A549 (cell line): Measurements from ENCODE around the gene PDGFC. TPM values are rescaled to one million over a fixed set of nuclear protein-coding genes. Genes with fewer than 3 reads are reported as not detected.

Experiments used
- ATAC-seq, 2 experiments: fragments of 200-7000 bp in 1 of 2; fragments of >200 bp in 1 of 2; cut with Nextera tagmentation in 1 of 2; cut with Tn5 transposase in 1 of 2; 3 replicates each; pipeline versions ENCODE4 v1.8.0 to v1.9.1; 2018 to 2020; ENCODE audit warnings: mild to moderate bottlenecking in 1 of 2, moderate library complexity in 1 of 2
- CTCF ChIA-PET: fragments of 300-600 bp; sonication (Branson Sonifier 250); formaldehyde crosslinking; extraction: SDS; loops from one replicate; lab custom pipeline; 2021; ENCODE audit warnings: antibody characterized with exemption, inconsistent platforms; lab: Yijun Ruan, JAX
- POLR2A ChIA-PET: fragments of 350-600 bp; formaldehyde crosslinking; extraction: SDS; loops from one replicate; lab custom pipeline; 2021; ENCODE audit warnings: antibody characterized with exemption, inconsistent platforms; lab: Yijun Ruan, JAX
- DNase-seq, 2 experiments: peaks; one replicate each; pipeline versions ENCODE4 v3.0.0 to v3.0.0-alpha.2; 2011 to 2016; ENCODE audit warnings: low read depth in 1 of 2, low spot score in 1 of 2
- FAIRE-seq: peaks from 2 replicates; lab custom pipeline; 2011; peaks lifted over from hg19 to GRCh38; lab: Jason Lieb, UNC
- H3K27ac ChIP-seq, 2 experiments: fragments of >200 bp; sonication (Bioruptor Twin); formaldehyde crosslinking; 3 replicates each; pipeline ENCODE4 v1.5.1; 2016 to 2017
- H3K4me1 ChIP-seq: fragments of >200 bp; sonication (Bioruptor Twin); formaldehyde crosslinking; 3 replicates; pipeline ENCODE4 v1.6.1; 2016
- H3K4me2 ChIP-seq: fragments of >200 bp; sonication (Bioruptor Twin); formaldehyde crosslinking; 3 replicates; pipeline ENCODE4 v1.6.1; 2016
- H3K4me3 ChIP-seq: fragments of >200 bp; sonication (Bioruptor Twin); formaldehyde crosslinking; 3 replicates; pipeline ENCODE4 v1.5.1; 2016
- H3K9me3 ChIP-seq: fragments of >200 bp; sonication (Bioruptor Twin); formaldehyde crosslinking; 3 replicates; pipeline ENCODE4 v1.6.1; 2016
- CBX8 ChIP-seq: fragments of 200-600 bp; sonication (generic); IDR thresholded peaks from 2 replicates; pipeline ENCODE4 v1.6.1; 2016
- CEBPB ChIP-seq, 2 experiments: fragments of >200 bp in 1 of 2; sonication (Bioruptor Twin) in 1 of 2; formaldehyde crosslinking in 1 of 2; IDR thresholded peaks; 2 replicates each; pipeline ENCODE4 v1.6.1; 2012 to 2016
- EP300 ChIP-seq, 2 experiments: fragments of >200 bp; sonication (Bioruptor Twin); formaldehyde crosslinking; IDR thresholded peaks; 2 replicates in 1 of 2; 3 replicates in 1 of 2; pipeline ENCODE4 v1.6.1; 2016 to 2017
- HEYL ChIP-seq: fragments of 250-450 bp; sonication (Bioruptor Pico); IDR thresholded peaks from 2 replicates; pipeline ENCODE4 v1.8.0; 2021; ENCODE audit warnings: mild to moderate bottlenecking, moderate library complexity
- HOXB5 ChIP-seq: fragments of 250-450 bp; sonication (Bioruptor Pico); IDR thresholded peaks from 2 replicates; pipeline ENCODE4 v1.5.0; 2020; ENCODE audit warnings: mild to moderate bottlenecking, moderate library complexity
- MAZ ChIP-seq: fragments of 150-350 bp; IDR thresholded peaks from 2 replicates; pipeline ENCODE4 v1.6.1; 2014; ENCODE audit warnings: antibody characterized with exemption, low read depth, low read length, borderline replicate concordance
- NFE2L2 ChIP-seq: fragments of 150-350 bp; conservative IDR thresholded peaks from 2 replicates; pipeline ENCODE4 v1.6.1; 2014; ENCODE audit warnings: low read length
- NPAS2 ChIP-seq: fragments of 250-450 bp; sonication (Bioruptor Pico); IDR thresholded peaks from 2 replicates; pipeline ENCODE4 v1.8.0; 2022; ENCODE audit warnings: mild to moderate bottlenecking, moderate library complexity, borderline replicate concordance
- NR3C1 ChIP-seq: fragments of >200 bp; sonication (Bioruptor Twin); formaldehyde crosslinking; IDR thresholded peaks from 3 replicates; pipeline ENCODE4 v1.6.1; 2017
- RARB ChIP-seq: fragments of 250-450 bp; sonication (Bioruptor Pico); IDR thresholded peaks from 2 replicates; pipeline ENCODE4 v1.8.0; 2021; ENCODE audit warnings: mild to moderate bottlenecking, moderate library complexity
- RNF2 ChIP-seq: fragments of 200-600 bp; sonication (generic); IDR thresholded peaks from 2 replicates; pipeline ENCODE4 v1.6.1; 2016; ENCODE audit warnings: low read depth, mild to moderate bottlenecking, antibody characterized with exemption, moderate library complexity, borderline replicate concordance
- SMC3 ChIP-seq: fragments of >200 bp; sonication (Bioruptor Twin); formaldehyde crosslinking; IDR thresholded peaks from 3 replicates; pipeline ENCODE4 v1.6.1; 2018; ENCODE audit warnings: inconsistent platforms
- ZC3H11A ChIP-seq: fragments of 450-650 bp; IDR thresholded peaks from 2 replicates; pipeline ENCODE4 v1.6.1; 2014; ENCODE audit warnings: antibody characterized with exemption, mild to moderate bottlenecking
- ZSCAN20 ChIP-seq: fragments of 250-450 bp; sonication (Bioruptor Pico); IDR thresholded peaks from 2 replicates; pipeline ENCODE4 v1.8.0; 2022; ENCODE audit warnings: mild to moderate bottlenecking, moderate library complexity
- WGBS: methylation state at CpG from one replicate; pipeline ENCODE4 v1.1.6; 2017; ENCODE audit errors: missing lambda C conversion rate; 5-methylcytosine and 5-hydroxymethylcytosine counted together
- polyA plus RNA-seq, 4 experiments: library from polyadenylated mRNA; depleted of rRNA in 3 of 4; stranded (reverse); fragments of >200 nt; fragmentation: RNase III in 1 of 4; extraction: RNeasy Plus Mini Kit Qiagen cat#74134 plus additional on column Dnase treatment in 1 of 4; gene quantifications; 2 replicates in 3 of 4; 3 replicates in 1 of 4; pipeline ENCODE4 v1.2.3, GENCODE V29; 2011 to 2017
- TF ChIP-seq, protein P1 (sequence below): fragments of 200-600 bp; sonication (generic); IDR thresholded peaks from 2 replicates; pipeline ENCODE4 v1.6.1; 2016; ENCODE audit warnings: antibody characterized with exemption, mild to moderate bottlenecking, moderate library complexity
- TF ChIP-seq, protein P2 (sequence below): IDR thresholded peaks from 2 replicates; pipeline ENCODE4 v1.6.1; 2012; ENCODE audit warnings: low read depth, borderline replicate concordance
- TF ChIP-seq, protein P3 (sequence below): fragments of 250-450 bp; sonication (Bioruptor Pico); IDR thresholded peaks from 2 replicates; pipeline ENCODE4 v1.5.0; 2021; ENCODE audit warnings: mild to moderate bottlenecking, moderate library complexity, borderline replicate concordance
- TF ChIP-seq, protein P4 (sequence below): fragments of 150-350 bp; IDR thresholded peaks from 2 replicates; pipeline ENCODE4 v1.6.1; 2014; ENCODE audit warnings: low read depth, mild to moderate bottlenecking, low read length
- TF ChIP-seq, protein P5 (sequence below): fragments of >200 bp; sonication (Bioruptor Twin); formaldehyde crosslinking; IDR thresholded peaks from 3 replicates; pipeline ENCODE4 v1.5.1; 2016

The PDGFC gene
- polyA plus RNA-seq, 2 of the 4 experiments (the other 2 are of a cell fraction), result 3.5 to 4.1 TPM

DNA sequence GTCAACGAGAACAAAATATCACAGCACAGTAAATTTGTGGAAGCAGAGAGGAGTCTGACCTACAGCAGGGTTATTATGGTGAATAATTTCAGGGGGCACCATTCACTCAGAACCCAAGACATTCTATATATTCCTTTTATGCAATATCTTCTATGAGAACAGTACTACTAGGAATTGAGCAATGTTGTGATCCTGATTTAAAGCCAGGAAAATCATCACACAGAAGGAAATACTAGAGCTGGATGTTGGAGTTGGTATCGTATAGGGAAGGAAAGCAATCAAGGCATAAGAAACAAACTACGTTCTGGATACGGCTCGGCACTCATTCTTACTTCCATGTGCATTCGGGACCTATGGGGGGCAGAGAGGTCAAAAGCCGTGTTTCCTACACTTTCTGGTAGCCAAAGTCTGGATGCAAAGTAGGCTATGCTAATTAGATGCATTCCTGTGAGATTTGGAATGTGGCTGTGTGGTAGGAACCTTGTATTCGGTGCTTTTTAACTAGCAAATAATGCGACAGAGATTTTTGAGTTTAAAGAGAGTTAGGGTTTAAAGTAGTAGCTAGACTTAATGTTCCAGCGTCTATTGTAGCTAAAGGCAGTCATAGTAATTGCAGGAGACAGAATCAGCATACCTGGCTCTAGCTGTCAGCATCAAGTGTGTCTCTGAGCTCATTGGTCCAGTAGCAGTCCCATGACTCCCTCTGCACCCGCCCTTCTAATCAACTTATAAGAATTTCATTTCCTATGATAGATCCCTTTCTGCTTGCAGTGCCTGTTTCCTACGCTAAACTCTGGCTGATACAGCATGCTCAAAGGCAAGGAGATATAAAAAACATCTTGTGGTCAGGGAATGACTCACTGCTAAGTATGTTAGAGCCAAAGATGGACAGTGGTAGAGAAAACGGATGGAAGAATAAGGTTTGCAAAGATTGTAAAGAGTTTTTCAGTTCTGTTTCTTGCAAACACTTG, 43.3 kb upstream of the PDGFC start:
- Histone ChIP-seq H3K4me3 (no peak overlapping the region), H3K27ac (no peak overlapping the region), H3K4me1 (no peaks in the 10 kb centered on the region), H3K9me3 (no peaks in the 10 kb centered on the region), H3K4me2 (no peak overlapping the region)
- DNase-seq (no peak), ATAC-seq (peak; percentile 47 to 57; a peak in 4 of 6 replicates), FAIRE-seq (no peak)
- POLR2A ChIA-PET, result no interaction called here
- CTCF ChIA-PET, result no interaction called here
- WGBS, result 67% methylated on average over 13 of the region's 13 CpGs
- TF ChIP-seq EP300 (IDR thresholded peaks at IDR 0.05), result no peak
- TF ChIP-seq, protein P1, sequence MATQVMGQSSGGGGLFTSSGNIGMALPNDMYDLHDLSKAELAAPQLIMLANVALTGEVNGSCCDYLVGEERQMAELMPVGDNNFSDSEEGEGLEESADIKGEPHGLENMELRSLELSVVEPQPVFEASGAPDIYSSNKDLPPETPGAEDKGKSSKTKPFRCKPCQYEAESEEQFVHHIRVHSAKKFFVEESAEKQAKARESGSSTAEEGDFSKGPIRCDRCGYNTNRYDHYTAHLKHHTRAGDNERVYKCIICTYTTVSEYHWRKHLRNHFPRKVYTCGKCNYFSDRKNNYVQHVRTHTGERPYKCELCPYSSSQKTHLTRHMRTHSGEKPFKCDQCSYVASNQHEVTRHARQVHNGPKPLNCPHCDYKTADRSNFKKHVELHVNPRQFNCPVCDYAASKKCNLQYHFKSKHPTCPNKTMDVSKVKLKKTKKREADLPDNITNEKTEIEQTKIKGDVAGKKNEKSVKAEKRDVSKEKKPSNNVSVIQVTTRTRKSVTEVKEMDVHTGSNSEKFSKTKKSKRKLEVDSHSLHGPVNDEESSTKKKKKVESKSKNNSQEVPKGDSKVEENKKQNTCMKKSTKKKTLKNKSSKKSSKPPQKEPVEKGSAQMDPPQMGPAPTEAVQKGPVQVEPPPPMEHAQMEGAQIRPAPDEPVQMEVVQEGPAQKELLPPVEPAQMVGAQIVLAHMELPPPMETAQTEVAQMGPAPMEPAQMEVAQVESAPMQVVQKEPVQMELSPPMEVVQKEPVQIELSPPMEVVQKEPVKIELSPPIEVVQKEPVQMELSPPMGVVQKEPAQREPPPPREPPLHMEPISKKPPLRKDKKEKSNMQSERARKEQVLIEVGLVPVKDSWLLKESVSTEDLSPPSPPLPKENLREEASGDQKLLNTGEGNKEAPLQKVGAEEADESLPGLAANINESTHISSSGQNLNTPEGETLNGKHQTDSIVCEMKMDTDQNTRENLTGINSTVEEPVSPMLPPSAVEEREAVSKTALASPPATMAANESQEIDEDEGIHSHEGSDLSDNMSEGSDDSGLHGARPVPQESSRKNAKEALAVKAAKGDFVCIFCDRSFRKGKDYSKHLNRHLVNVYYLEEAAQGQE, result no peak
- TF ChIP-seq SMC3, result no peak
- no peak for TF ChIP-seq ZC3H11A
- TF ChIP-seq, protein P2, sequence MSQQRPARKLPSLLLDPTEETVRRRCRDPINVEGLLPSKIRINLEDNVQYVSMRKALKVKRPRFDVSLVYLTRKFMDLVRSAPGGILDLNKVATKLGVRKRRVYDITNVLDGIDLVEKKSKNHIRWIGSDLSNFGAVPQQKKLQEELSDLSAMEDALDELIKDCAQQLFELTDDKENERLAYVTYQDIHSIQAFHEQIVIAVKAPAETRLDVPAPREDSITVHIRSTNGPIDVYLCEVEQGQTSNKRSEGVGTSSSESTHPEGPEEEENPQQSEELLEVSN, result no peak
- TF ChIP-seq, protein P3, sequence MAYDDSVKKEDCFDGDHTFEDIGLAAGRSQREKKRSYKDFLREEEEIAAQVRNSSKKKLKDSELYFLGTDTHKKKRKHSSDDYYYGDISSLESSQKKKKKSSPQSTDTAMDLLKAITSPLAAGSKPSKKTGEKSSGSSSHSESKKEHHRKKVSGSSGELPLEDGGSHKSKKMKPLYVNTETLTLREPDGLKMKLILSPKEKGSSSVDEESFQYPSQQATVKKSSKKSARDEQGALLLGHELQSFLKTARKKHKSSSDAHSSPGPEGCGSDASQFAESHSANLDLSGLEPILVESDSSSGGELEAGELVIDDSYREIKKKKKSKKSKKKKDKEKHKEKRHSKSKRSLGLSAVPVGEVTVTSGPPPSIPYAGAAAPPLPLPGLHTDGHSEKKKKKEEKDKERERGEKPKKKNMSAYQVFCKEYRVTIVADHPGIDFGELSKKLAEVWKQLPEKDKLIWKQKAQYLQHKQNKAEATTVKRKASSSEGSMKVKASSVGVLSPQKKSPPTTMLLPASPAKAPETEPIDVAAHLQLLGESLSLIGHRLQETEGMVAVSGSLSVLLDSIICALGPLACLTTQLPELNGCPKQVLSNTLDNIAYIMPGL (CRISPR knock-in tag), result no peak
- no peak for TF ChIP-seq NPAS2 (CRISPR knock-in tag)
- TF ChIP-seq MAZ, result no peak
- TF ChIP-seq CEBPB (IDR thresholded peaks at IDR 0.05), result no peak
- TF ChIP-seq, protein P4, sequence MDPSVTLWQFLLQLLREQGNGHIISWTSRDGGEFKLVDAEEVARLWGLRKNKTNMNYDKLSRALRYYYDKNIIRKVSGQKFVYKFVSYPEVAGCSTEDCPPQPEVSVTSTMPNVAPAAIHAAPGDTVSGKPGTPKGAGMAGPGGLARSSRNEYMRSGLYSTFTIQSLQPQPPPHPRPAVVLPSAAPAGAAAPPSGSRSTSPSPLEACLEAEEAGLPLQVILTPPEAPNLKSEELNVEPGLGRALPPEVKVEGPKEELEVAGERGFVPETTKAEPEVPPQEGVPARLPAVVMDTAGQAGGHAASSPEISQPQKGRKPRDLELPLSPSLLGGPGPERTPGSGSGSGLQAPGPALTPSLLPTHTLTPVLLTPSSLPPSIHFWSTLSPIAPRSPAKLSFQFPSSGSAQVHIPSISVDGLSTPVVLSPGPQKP, result no peak
- TF ChIP-seq RNF2, result no peak
- no peak for TF ChIP-seq NFE2L2
- TF ChIP-seq HOXB5 (CRISPR knock-in tag), result no peak
- TF ChIP-seq CBX8, result no peak
- TF ChIP-seq, protein P5, sequence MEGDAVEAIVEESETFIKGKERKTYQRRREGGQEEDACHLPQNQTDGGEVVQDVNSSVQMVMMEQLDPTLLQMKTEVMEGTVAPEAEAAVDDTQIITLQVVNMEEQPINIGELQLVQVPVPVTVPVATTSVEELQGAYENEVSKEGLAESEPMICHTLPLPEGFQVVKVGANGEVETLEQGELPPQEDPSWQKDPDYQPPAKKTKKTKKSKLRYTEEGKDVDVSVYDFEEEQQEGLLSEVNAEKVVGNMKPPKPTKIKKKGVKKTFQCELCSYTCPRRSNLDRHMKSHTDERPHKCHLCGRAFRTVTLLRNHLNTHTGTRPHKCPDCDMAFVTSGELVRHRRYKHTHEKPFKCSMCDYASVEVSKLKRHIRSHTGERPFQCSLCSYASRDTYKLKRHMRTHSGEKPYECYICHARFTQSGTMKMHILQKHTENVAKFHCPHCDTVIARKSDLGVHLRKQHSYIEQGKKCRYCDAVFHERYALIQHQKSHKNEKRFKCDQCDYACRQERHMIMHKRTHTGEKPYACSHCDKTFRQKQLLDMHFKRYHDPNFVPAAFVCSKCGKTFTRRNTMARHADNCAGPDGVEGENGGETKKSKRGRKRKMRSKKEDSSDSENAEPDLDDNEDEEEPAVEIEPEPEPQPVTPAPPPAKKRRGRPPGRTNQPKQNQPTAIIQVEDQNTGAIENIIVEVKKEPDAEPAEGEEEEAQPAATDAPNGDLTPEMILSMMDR, result no peak
- TF ChIP-seq ZSCAN20 (CRISPR knock-in tag), result no peak
- no peak for TF ChIP-seq HEYL
- no peak for TF ChIP-seq NR3C1
- no peak for TF ChIP-seq RARB (CRISPR knock-in tag)
